Tibial nerve (tissue), 4 donors: ENCODE results near the gene RUFY4. TPM values are rescaled to one million over a fixed set of nuclear protein-coding genes. Genes with fewer than 3 reads are reported as not detected.
"Not testable (repeated sequence)": the region's sequence is repeated elsewhere in the genome, so short reads cannot be mapped to it uniquely, and the experiment has no call there.

Experiments used
- DNase-seq, 2 donors: peaks; one replicate each; pipeline ENCODE4 v3.0.0-alpha.2; 2019; ENCODE audit warnings: low spot score in 2 of 2
- H3K27ac ChIP-seq, 4 donors: fragments of 200-600 bp; sonication (generic) in 3 of 4; one replicate each; pipeline ENCODE4 v1.5.1; 2017 to 2019; ENCODE audit warnings: mild to moderate bottlenecking in 1 of 4
- H3K27me3 ChIP-seq, 2 donors: fragments of 200-600 bp; sonication (generic) in 1 of 2; one replicate each; pipeline versions ENCODE4 v1.5.1 to v1.6.0; 2017 to 2019
- H3K36me3 ChIP-seq, 3 donors: fragments of 200-600 bp; sonication (generic); one replicate each; pipeline ENCODE4 v1.5.1; 2018 to 2019
- H3K4me1 ChIP-seq, 4 donors: fragments of 200-600 bp; sonication (generic) in 3 of 4; one replicate each; pipeline ENCODE4 v1.5.1; 2017 to 2019
- H3K4me3 ChIP-seq, 4 donors: fragments of 200-600 bp; sonication (generic) in 3 of 4; one replicate each; pipeline ENCODE4 v1.5.1; 2017 to 2019; ENCODE audit warnings: mild to moderate bottlenecking in 1 of 4, moderate library complexity in 1 of 4
- H3K9me3 ChIP-seq, 4 donors: fragments of 200-600 bp; sonication (generic) in 3 of 4; one replicate each; pipeline ENCODE4 v1.5.1; 2017 to 2019
- EP300 ChIP-seq, 2 donors: sonication (generic); formaldehyde crosslinking; IDR thresholded peaks; one replicate each; pipeline ENCODE4 v1.6.1; 2017; ENCODE audit warnings: antibody characterized with exemption in 2 of 2, mild to moderate bottlenecking in 1 of 2
- POLR2A ChIP-seq, 2 donors: fragments of 450-650 bp; IDR thresholded peaks; one replicate each; pipeline ENCODE4 v1.6.1; 2017; ENCODE audit warnings: antibody characterized with exemption in 2 of 2, mild to moderate bottlenecking in 2 of 2, moderate library complexity in 2 of 2
- WGBS, 2 donors: methylation state at CpG; one replicate each; pipeline ENCODE4 v1.1.5; 2018; 5-methylcytosine and 5-hydroxymethylcytosine counted together
- total RNA-seq, 4 donors: library from RNA; depleted of rRNA; stranded (reverse); fragments of >200 nt; gene quantifications; one replicate each; pipeline ENCODE4 v1.1.0, GENCODE V29; 2016
- TF ChIP-seq, protein P1 (sequence below), 5 experiments: fragments of 200-600 bp in 3 of 5; fragments of 450-650 bp in 2 of 5; sonication (generic) in 3 of 5; IDR thresholded peaks; one replicate each; pipeline ENCODE4 v1.5.1; 2016 to 2019; ENCODE audit warnings: antibody characterized with exemption in 5 of 5, mild to moderate bottlenecking in 3 of 5, moderate library complexity in 2 of 5

The RUFY4 gene
- total RNA-seq, 4 donors from 2014 or later = not detected

DNA sequence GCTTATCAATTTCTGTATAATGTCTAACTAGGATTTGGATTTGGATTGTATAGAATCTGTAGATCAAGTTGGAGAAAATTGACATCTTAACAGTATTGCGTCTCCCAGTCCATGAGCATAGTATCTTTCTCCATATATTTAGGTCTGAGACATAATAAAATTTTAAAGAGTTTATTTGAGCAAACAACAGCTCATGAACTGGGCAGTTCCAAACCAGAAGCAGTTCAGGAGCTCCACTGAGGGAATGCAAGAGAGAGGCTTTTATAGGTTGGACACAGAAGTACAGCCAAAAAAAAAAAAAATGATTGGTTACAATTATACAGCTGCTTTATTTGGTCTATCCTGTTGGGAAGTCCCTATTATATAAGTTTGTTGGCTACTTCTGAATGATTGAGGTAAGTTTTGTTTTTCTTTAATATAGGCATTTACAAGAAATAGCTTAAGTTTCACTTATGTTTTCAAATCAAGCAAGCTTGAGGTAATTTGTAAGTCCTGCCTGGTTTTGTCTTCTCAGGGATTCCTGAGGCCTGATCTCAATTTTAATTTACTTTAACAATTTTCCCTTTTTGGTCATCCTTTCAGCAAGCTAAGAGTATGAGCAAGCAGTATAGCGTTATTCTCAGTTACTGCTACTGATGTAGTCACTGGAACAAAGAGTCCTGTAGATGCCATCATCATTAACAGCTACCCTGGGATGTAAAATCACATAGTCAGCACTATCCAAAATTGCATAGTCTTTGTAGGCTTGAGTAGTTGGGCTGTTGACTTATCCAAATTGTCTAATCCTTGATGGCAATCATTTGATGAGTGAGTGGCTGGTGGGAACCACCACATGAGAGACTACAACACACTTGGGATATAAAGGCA is 27.5 kb upstream of the RUFY4 start:
- TF ChIP-seq POLR2A (IDR thresholded peaks at IDR 0.05) (no peak), EP300 (IDR thresholded peaks at IDR 0.05) (no peak)
- TF ChIP-seq, protein P1, sequence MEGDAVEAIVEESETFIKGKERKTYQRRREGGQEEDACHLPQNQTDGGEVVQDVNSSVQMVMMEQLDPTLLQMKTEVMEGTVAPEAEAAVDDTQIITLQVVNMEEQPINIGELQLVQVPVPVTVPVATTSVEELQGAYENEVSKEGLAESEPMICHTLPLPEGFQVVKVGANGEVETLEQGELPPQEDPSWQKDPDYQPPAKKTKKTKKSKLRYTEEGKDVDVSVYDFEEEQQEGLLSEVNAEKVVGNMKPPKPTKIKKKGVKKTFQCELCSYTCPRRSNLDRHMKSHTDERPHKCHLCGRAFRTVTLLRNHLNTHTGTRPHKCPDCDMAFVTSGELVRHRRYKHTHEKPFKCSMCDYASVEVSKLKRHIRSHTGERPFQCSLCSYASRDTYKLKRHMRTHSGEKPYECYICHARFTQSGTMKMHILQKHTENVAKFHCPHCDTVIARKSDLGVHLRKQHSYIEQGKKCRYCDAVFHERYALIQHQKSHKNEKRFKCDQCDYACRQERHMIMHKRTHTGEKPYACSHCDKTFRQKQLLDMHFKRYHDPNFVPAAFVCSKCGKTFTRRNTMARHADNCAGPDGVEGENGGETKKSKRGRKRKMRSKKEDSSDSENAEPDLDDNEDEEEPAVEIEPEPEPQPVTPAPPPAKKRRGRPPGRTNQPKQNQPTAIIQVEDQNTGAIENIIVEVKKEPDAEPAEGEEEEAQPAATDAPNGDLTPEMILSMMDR (IDR thresholded peaks at IDR 0.05) = no peak

GRCh38 chr2:218043100-218043499 is 26.0 kb upstream of the RUFY4 start:
- Histone ChIP-seq H3K27ac (no peak overlapping the region), H3K27me3 (no peaks in the 10 kb centered on the region), H3K4me1 (no peaks in the 10 kb centered on the region), H3K4me3 (no peak overlapping the region), H3K36me3 (no peaks in the 10 kb centered on the region), H3K9me3 (no peaks in the 10 kb centered on the region)
- 80 to 95% methylated on average over 1 of the region's 1 CpG for WGBS, 2 donors
- no peak for DNase-seq
- TF ChIP-seq, protein P1 (IDR thresholded peaks at IDR 0.05) = no peak
- TF ChIP-seq EP300 (IDR thresholded peaks at IDR 0.05) (no peak), POLR2A (IDR thresholded peaks at IDR 0.05) (no peak)

More for the DNA sequence above, 27.5 kb upstream of the RUFY4 start:
- WGBS, 2 donors = 84 to 85% methylated on average over 2 of the region's 2 CpGs
- DNase-seq = no peak
- Histone ChIP-seq H3K4me3 (no peak overlapping the region), H3K9me3 (no peaks in the 10 kb centered on the region), H3K27ac (no peak overlapping the region), H3K36me3 (no peaks in the 10 kb centered on the region), H3K4me1 (no peaks in the 10 kb centered on the region), H3K27me3 (no peaks in the 10 kb centered on the region)

GRCh38 chr2:218043701-218044109 is 25.3 kb upstream of the RUFY4 start:
- Histone ChIP-seq H3K4me3 (no peak overlapping the region), H3K36me3 (no peaks in the 10 kb centered on the region), H3K27ac (no peak overlapping the region), H3K9me3 (no peaks in the 10 kb centered on the region), H3K27me3 (no peaks in the 10 kb centered on the region), H3K4me1 (no peaks in the 10 kb centered on the region)
- WGBS, 2 donors = 93 to 95% methylated on average over 5 of the region's 5 CpGs
- TF ChIP-seq EP300 (IDR thresholded peaks at IDR 0.05) (no peak), POLR2A (IDR thresholded peaks at IDR 0.05) (no peak)
- TF ChIP-seq, protein P1 (IDR thresholded peaks at IDR 0.05) = no peak
- DNase-seq = no peak

DNA sequence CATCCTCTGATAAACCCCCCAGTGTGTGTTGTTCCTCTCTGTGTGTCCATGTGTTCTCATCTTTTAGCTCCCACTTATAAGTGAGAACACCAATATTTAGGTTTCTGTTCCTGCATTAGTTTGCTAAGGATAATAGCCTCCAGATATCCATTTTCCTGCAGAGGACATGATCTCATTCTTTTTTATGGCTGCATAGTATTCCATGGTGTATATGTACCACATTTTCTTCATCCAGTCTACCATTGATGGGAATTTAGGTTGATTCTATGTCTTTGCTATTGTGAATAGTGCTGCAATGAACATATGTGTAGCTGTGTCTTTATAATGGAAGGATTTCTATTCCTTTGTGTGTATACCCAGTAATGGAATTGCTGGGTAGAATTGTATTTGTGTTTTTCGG is 24.5 kb upstream of the RUFY4 start:
- not testable (repeated sequence) for H3K4me3 ChIP-seq, H3K4me1 ChIP-seq, H3K36me3 ChIP-seq, H3K27ac ChIP-seq, H3K9me3 ChIP-seq, DNase-seq, H3K27me3 ChIP-seq
- WGBS, 2 donors = 97 to 100% methylated on average over 1 of the region's 1 CpG

GRCh38 chr2:218046238-218046637 is 22.8 kb upstream of the RUFY4 start:
- Histone ChIP-seq H3K36me3 (no peaks in the 10 kb centered on the region), H3K27me3 (no peaks in the 10 kb centered on the region), H3K4me1 (no peaks in the 10 kb centered on the region), H3K27ac (no peak overlapping the region), H3K4me3 (no peak overlapping the region), H3K9me3 (peaks cover 0 to 16% (median 0%) of the 10 kb centered on the region in 4 donors)
- WGBS, 2 donors = 76 to 82% methylated on average over 4 of the region's 4 CpGs
- TF ChIP-seq POLR2A (IDR thresholded peaks at IDR 0.05) = no peak
- TF ChIP-seq, protein P1 (IDR thresholded peaks at IDR 0.05) = no peak
- peak in 1 of 2 donors; percentile 72 for TF ChIP-seq EP300 (IDR thresholded peaks at IDR 0.05)
- DNase-seq = no peak
